Activated CD8-positive, alpha-beta memory T cell treated with anti-CD3 and anti-CD28 coated beads, Interleukin-2, amount 10 ng/mL, durations not matched to agents 7 days and 5 days (primary cell): ENCODE measurements around the gene FAM234A. TPM values are rescaled to one million over a fixed set of nuclear protein-coding genes. Genes with fewer than 3 reads are reported as not detected.

Experiments
- ATAC-seq: fragments of 150-1000 bp; cut with Tn5 transposase; one replicate; pipeline ENCODE4 v1.10.0; 2021; ENCODE audit warnings: moderate library complexity
- CTCF ChIA-PET: fragments of 350-600 bp; sonication (Branson Sonifier 250); formaldehyde crosslinking; loops from one replicate; lab custom pipeline; 2021; ENCODE audit warnings: antibody characterized with exemption; lab: Charles Lee
- DNase-seq: peaks from one replicate; pipeline ENCODE4 v3.0.0-alpha.2; 2020
- H3K27ac Mint-ChIP-seq: one replicate; pipeline ENCODE4 v1.8.0; 2021; ENCODE audit warnings: mild to moderate bottlenecking, mixed read lengths
- H3K27me3 Mint-ChIP-seq: one replicate; pipeline ENCODE4 v1.8.0; 2021; ENCODE audit warnings: mixed read lengths
- H3K36me3 Mint-ChIP-seq: one replicate; pipeline ENCODE4 v1.8.0; 2021; ENCODE audit warnings: mild to moderate bottlenecking, mixed read lengths
- H3K4me1 Mint-ChIP-seq: one replicate; pipeline ENCODE4 v1.8.0; 2021; ENCODE audit warnings: mixed read lengths
- H3K4me3 Mint-ChIP-seq: one replicate; pipeline ENCODE4 v1.8.0; 2021; ENCODE audit warnings: mild to moderate bottlenecking, moderate library complexity, mixed read lengths
- H3K9me3 Mint-ChIP-seq: one replicate; pipeline ENCODE4 v1.8.0; 2022; ENCODE audit warnings: low read depth, mixed read lengths
- total RNA-seq, 2 experiments: library from RNA; stranded (reverse); gene quantifications; one replicate each; pipeline ENCODE4 v1.2.3, GENCODE V29; 2021

Gene FAM234A
- total RNA-seq, 2 experiments from 2014 or later: 9.1 to 10.1 TPM

- no peak for ATAC-seq
Observed at GRCh38 chr16:284204-285120, 49.8 kb downstream of the FAM234A start.

DNA sequence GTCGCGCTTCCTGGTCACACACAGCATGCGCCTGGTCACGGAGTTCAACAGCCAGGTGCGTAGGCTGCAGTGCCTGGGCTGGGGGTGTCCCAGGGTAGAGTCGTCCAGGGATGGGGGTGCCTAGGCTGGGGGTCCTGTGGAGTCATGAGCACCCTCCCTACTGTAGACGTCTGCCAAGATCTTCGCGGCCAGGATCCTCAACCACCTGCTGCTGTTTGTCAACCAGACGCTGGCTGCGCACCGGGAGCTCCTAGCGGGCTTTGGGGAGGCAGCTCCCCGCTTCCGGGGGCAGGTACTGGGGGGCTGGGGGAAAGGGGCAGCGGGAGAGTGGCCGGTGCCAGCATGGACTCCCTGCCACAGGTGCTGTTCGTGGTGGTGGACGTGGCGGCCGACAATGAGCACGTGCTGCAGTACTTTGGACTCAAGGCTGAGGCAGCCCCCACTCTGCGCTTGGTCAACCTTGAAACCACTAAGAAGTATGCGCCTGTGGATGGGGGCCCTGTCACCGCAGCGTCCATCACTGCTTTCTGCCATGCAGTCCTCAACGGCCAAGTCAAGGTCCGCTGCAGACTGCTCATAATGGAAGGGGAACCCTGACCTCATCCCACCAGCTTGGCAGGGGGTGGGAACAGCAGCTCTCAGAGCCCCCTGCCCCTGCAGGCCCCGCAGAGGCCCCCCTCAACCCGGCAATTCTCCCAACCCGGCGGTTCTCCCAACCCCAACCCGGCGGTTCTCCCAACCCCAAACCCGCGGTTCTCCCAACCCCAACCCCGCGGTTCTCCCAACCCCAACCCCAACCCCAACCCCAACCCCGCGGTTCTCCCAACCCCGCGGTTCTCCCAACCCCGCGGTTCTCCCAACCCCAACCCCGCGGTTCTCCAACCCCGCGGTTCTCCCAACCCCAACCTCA lies 50.8 kb downstream of the FAM234A start:
- Mint-ChIP-seq H3K27me3 (peaks cover 2% of the 10 kb centered on the region), H3K27ac (no peak overlapping the region), H3K36me3 (peaks cover 3% of the 10 kb centered on the region), H3K4me3 (no peak overlapping the region), H3K9me3 (no peaks in the 10 kb centered on the region), H3K4me1 (no peaks in the 10 kb centered on the region)
- no peak for ATAC-seq
- DNase-seq: no peak
- CTCF ChIA-PET: no interaction called here

More at GRCh38 chr16:284204-285120, 49.8 kb downstream of the FAM234A start:
- H3K4me3 Mint-ChIP-seq: no peak overlapping the region
- no peaks in the 10 kb centered on the region for H3K4me1 Mint-ChIP-seq
- H3K9me3 Mint-ChIP-seq: no peaks in the 10 kb centered on the region
- DNase-seq: no peak
- peaks cover 2% of the 10 kb centered on the region for H3K27me3 Mint-ChIP-seq
- CTCF ChIA-PET: interaction anchor here (1.1 kb wide), 1 partner anchor 177 kb away, joined by 3 read pairs; no protein-coding TSS in a partner anchor
- no peak overlapping the region for H3K27ac Mint-ChIP-seq
- peaks cover 3% of the 10 kb centered on the region for H3K36me3 Mint-ChIP-seq

GRCh38 chr16:286491-287297 lies 52.1 kb downstream of the FAM234A start:
- ATAC-seq (no peak), DNase-seq (no peak)
- no peaks in the 10 kb centered on the region for H3K4me1 Mint-ChIP-seq
- no peaks in the 10 kb centered on the region for H3K27me3 Mint-ChIP-seq
- no peak overlapping the region for H3K4me3 Mint-ChIP-seq
- H3K36me3 Mint-ChIP-seq: peaks cover 3% of the 10 kb centered on the region
- no peaks in the 10 kb centered on the region for H3K9me3 Mint-ChIP-seq
- CTCF ChIA-PET: interaction anchor here (0.5 to 0.6 kb wide), 2 partner anchors 8 to 1418 kb away, joined by 3 to 4 read pairs; no protein-coding TSS in a partner anchor
- H3K27ac Mint-ChIP-seq: no peak overlapping the region

GRCh38 chr16:287298-287811 lies 52.7 kb downstream of the FAM234A start:
- Mint-ChIP-seq H3K27me3 (no peaks in the 10 kb centered on the region), H3K9me3 (no peaks in the 10 kb centered on the region), H3K27ac (no peak overlapping the region), H3K4me1 (no peaks in the 10 kb centered on the region), H3K36me3 (peaks cover 3% of the 10 kb centered on the region), H3K4me3 (no peak overlapping the region)
- no peak for DNase-seq
- CTCF ChIA-PET: interaction anchor here (0.6 kb wide), 1 partner anchor 1418 kb away, joined by 4 read pairs; no protein-coding TSS in a partner anchor
- no peak for ATAC-seq

GRCh38 chr16:287981-288920 lies 53.6 kb downstream of the FAM234A start:
- H3K9me3 Mint-ChIP-seq: no peaks in the 10 kb centered on the region

DNA sequence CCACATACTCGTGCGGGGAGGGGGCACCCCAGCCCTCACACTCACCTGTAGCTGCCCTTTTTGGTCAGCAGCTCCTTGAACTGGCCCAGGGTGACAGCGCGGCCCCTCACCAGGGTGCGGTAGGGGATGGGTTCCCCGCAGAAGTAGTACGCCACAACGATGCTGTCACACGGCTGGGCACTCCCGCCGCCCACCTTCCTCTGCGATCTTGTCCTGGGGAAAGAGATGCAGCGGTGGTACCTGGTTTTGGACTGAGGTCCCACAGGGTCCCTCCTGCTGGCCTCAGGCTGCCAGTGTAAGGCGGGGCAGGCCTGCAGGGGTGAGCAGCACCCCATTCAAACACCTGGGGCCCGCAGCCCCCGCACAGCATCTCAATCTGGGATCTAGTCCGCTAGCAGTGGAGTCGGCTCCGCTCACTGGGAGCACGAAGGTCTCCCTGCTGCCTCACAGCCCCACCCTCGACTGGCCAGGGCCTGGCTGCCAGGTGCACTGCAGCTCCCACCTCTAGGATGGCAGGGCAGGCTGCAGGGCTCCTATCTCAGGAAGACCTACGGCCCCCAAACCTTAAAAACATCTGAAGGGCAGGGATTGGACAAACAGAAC lies 54.9 kb downstream of the FAM234A start:
- no peak overlapping the region for H3K27ac Mint-ChIP-seq

More at GRCh38 chr16:287981-288920, 53.6 kb downstream of the FAM234A start:
- ATAC-seq: no peak
- Mint-ChIP-seq H3K27ac (no peak overlapping the region), H3K27me3 (no peaks in the 10 kb centered on the region), H3K36me3 (peaks cover 3% of the 10 kb centered on the region), H3K4me1 (no peaks in the 10 kb centered on the region), H3K4me3 (no peak overlapping the region)
- DNase-seq: no peak
- CTCF ChIA-PET: no interaction called here

GRCh38 chr16:290015-290680 lies 55.5 kb downstream of the FAM234A start:
- Mint-ChIP-seq H3K9me3 (no peaks in the 10 kb centered on the region), H3K27me3 (no peaks in the 10 kb centered on the region), H3K4me1 (no peaks in the 10 kb centered on the region), H3K36me3 (peaks cover 3% of the 10 kb centered on the region), H3K27ac (no peak overlapping the region), H3K4me3 (no peak overlapping the region)
- DNase-seq (no peak), ATAC-seq (no peak)
- CTCF ChIA-PET: no interaction called here

More for the DNA sequence above, 54.9 kb downstream of the FAM234A start:
- Mint-ChIP-seq H3K4me1 (no peaks in the 10 kb centered on the region), H3K27me3 (no peaks in the 10 kb centered on the region), H3K4me3 (no peak overlapping the region), H3K9me3 (no peaks in the 10 kb centered on the region), H3K36me3 (peaks cover 3% of the 10 kb centered on the region)
- ATAC-seq: no peak
- no peak for DNase-seq
- CTCF ChIA-PET: no interaction called here

GRCh38 chr16:290681-291405 lies 56.2 kb downstream of the FAM234A start:
- no peak overlapping the region for H3K27ac Mint-ChIP-seq
- no peak for DNase-seq

DNA sequence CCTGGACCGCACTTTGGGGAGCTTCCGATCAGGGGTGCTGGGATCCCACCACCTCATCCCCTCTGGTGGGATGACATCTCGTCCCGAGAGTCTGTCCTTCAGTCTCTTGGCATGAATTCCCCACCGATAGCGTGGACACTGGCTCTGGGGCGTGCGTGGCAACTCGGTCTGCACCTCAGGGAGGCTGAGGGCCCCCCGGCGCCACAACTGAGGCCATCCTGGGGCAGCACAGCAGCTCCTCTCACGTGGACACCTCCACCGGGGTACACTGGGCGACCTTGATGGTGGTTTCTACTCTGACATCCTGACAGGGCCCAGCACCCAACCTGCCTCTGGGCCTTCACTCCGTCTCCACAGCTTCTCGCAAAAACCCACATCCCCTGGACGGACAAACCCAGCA lies 56.9 kb downstream of the FAM234A start:
- no peak overlapping the region for H3K4me3 Mint-ChIP-seq
- CTCF ChIA-PET: no interaction called here

More at GRCh38 chr16:290681-291405, 56.2 kb downstream of the FAM234A start:
- Mint-ChIP-seq H3K4me3 (no peak overlapping the region), H3K27me3 (no peaks in the 10 kb centered on the region), H3K36me3 (peaks cover 3% of the 10 kb centered on the region), H3K9me3 (no peaks in the 10 kb centered on the region), H3K4me1 (no peaks in the 10 kb centered on the region)
- CTCF ChIA-PET: no interaction called here
- ATAC-seq: no peak

GRCh38 chr16:293043-293775 lies 58.6 kb downstream of the FAM234A start:
- ATAC-seq (no peak), DNase-seq (no peak)
- no peaks in the 10 kb centered on the region for H3K9me3 Mint-ChIP-seq
- H3K4me1 Mint-ChIP-seq: no peaks in the 10 kb centered on the region
- H3K27ac Mint-ChIP-seq: no peak overlapping the region
- no peaks in the 10 kb centered on the region for H3K27me3 Mint-ChIP-seq
- H3K36me3 Mint-ChIP-seq: no peaks in the 10 kb centered on the region
- no peak overlapping the region for H3K4me3 Mint-ChIP-seq
- CTCF ChIA-PET: no interaction called here

More for the DNA sequence above, 56.9 kb downstream of the FAM234A start:
- Mint-ChIP-seq H3K27me3 (no peaks in the 10 kb centered on the region), H3K36me3 (peaks cover 3% of the 10 kb centered on the region), H3K27ac (no peak overlapping the region), H3K9me3 (no peaks in the 10 kb centered on the region), H3K4me1 (no peaks in the 10 kb centered on the region)
- ATAC-seq (no peak), DNase-seq (no peak)
